SU-DHL-6 (cell line): ENCODE measurements around the gene ABCA4.

Experiments used
- H2AFZ ChIP-seq: fragments of 200-600 bp; sonication (generic); 2 replicates; pipeline ENCODE4 v1.6.1; 2014; ENCODE audit warnings: low read depth, mild to moderate bottlenecking, moderate library complexity, mixed read lengths, antibody characterized with exemption, low read length; ENCODE audit not compliant: severe bottlenecking
- H3F3A ChIP-seq: fragments of 200-600 bp; shearing (Covaris generic); 2 replicates; pipeline ENCODE4 v1.6.0; 2016; ENCODE audit warnings: antibody characterized with exemption, mild to moderate bottlenecking; ENCODE audit not compliant: insufficient read depth
- H3K27ac ChIP-seq: fragments of 200-600 bp; sonication (generic); 2 replicates; pipeline ENCODE4 v1.5.1; 2016; ENCODE audit warnings: low read depth, mild to moderate bottlenecking, low read length, moderate library complexity, mixed read lengths
- H3K27me3 ChIP-seq: fragments of 200-600 bp; sonication (generic), shearing (Covaris generic); 2 replicates; pipeline ENCODE4 v1.6.0; 2014; ENCODE audit warnings: mild to moderate bottlenecking, low read length
- H3K36me3 ChIP-seq: fragments of 200-600 bp; sonication (generic); 2 replicates; pipeline ENCODE4 v1.6.1; 2014; ENCODE audit warnings: mild to moderate bottlenecking, low read length, mixed read lengths
- H3K4me2 ChIP-seq: fragments of 300-600, 200-600 bp; shearing (Covaris generic), sonication (generic); 2 replicates; pipeline ENCODE4 v1.6.0; 2014; ENCODE audit warnings: low read length, low read depth, mild to moderate bottlenecking; ENCODE audit not compliant: poor library complexity, severe bottlenecking
- H3K4me3 ChIP-seq: fragments of 200-600 bp; sonication (generic); 2 replicates; pipeline ENCODE4 v1.5.1; 2014; ENCODE audit warnings: antibody characterized with exemption, low read length, mild to moderate bottlenecking, mixed read lengths; ENCODE audit not compliant: insufficient read depth, poor library complexity, severe bottlenecking
- H3K79me2 ChIP-seq: fragments of 200-600 bp; sonication (generic); 2 replicates; pipeline ENCODE4 v1.6.1; 2014; ENCODE audit warnings: mild to moderate bottlenecking, low read length, moderate library complexity; ENCODE audit not compliant: insufficient read depth
- H3K9ac ChIP-seq: fragments of 200-600 bp; sonication (generic); 2 replicates; pipeline ENCODE4 v1.7.0; 2014; ENCODE audit warnings: mild to moderate bottlenecking, low read length
- H3K9me2 ChIP-seq: fragments of 200-600 bp; sonication (generic); replicated peaks from 2 replicates; pipeline ENCODE4 v1.6.1; 2014; ENCODE audit warnings: low read length; ENCODE audit not compliant: insufficient read depth
- H3K9me3 ChIP-seq: fragments of 200-600 bp; sonication (generic); 2 replicates; pipeline ENCODE4 v1.6.1; 2014; ENCODE audit warnings: low read length, mixed read lengths; ENCODE audit not compliant: insufficient read depth
- H4K20me1 ChIP-seq: fragments of 200-600 bp; sonication (generic); 2 replicates; pipeline ENCODE4 v1.6.1; 2014; ENCODE audit warnings: low read depth, mild to moderate bottlenecking, antibody characterized with exemption, low read length, moderate library complexity, mixed read lengths
- EZH2phosphoT487 ChIP-seq: fragments of 200-600 bp; sonication (generic), shearing (Covaris generic); conservative IDR thresholded peaks from 2 replicates; pipeline ENCODE4 v1.6.1; 2018; ENCODE audit warnings: mild to moderate bottlenecking, antibody characterized with exemption, low read length, moderate library complexity, mixed read lengths
- TF ChIP-seq, protein P1 (sequence below): fragments of 200-600 bp; sonication (generic); IDR thresholded peaks from one replicate; pipeline ENCODE4 v1.5.1; 2017; ENCODE audit warnings: antibody characterized with exemption, mild to moderate bottlenecking, low read length, moderate library complexity; ENCODE audit not compliant: insufficient read depth, poor library complexity, severe bottlenecking

The ABCA4 gene

DNA sequence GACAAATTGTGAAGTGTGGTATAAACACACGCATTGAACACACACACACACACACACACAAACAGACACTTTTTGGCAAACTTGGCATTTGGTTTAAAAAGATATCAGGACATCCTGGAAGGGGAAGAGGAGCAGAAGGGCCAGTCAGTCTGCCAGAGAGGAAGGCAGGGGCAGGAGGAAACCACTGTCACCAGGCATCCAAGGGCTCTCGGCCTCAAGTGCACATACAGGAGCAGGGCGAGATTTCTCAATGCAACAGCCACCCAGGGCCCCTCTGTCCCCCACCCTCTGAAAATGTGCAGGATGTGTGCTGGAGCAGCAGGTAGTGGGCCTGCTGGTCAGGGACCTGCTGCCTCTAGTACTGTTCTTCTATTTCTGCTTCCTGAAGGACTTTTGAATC lies 71.2 kb downstream of the ABCA4 start:
- Histone ChIP-seq H2AFZ (no peak overlapping the region), H3K4me3 (no peak overlapping the region), H3K9me2 (no peaks in the 10 kb centered on the region), H3K9ac (no peak overlapping the region), H3K79me2 (no peaks in the 10 kb centered on the region), H3F3A (no peaks in the 10 kb centered on the region), H3K9me3 (no peaks in the 10 kb centered on the region), H3K27me3 (no peaks in the 10 kb centered on the region), H3K27ac (no peak overlapping the region), H3K36me3 (no peaks in the 10 kb centered on the region), H3K4me2 (no peak overlapping the region), H4K20me1 (no peaks in the 10 kb centered on the region)
- TF ChIP-seq, protein P1, sequence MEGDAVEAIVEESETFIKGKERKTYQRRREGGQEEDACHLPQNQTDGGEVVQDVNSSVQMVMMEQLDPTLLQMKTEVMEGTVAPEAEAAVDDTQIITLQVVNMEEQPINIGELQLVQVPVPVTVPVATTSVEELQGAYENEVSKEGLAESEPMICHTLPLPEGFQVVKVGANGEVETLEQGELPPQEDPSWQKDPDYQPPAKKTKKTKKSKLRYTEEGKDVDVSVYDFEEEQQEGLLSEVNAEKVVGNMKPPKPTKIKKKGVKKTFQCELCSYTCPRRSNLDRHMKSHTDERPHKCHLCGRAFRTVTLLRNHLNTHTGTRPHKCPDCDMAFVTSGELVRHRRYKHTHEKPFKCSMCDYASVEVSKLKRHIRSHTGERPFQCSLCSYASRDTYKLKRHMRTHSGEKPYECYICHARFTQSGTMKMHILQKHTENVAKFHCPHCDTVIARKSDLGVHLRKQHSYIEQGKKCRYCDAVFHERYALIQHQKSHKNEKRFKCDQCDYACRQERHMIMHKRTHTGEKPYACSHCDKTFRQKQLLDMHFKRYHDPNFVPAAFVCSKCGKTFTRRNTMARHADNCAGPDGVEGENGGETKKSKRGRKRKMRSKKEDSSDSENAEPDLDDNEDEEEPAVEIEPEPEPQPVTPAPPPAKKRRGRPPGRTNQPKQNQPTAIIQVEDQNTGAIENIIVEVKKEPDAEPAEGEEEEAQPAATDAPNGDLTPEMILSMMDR: no peak
- no peak for TF ChIP-seq EZH2phosphoT487

DNA sequence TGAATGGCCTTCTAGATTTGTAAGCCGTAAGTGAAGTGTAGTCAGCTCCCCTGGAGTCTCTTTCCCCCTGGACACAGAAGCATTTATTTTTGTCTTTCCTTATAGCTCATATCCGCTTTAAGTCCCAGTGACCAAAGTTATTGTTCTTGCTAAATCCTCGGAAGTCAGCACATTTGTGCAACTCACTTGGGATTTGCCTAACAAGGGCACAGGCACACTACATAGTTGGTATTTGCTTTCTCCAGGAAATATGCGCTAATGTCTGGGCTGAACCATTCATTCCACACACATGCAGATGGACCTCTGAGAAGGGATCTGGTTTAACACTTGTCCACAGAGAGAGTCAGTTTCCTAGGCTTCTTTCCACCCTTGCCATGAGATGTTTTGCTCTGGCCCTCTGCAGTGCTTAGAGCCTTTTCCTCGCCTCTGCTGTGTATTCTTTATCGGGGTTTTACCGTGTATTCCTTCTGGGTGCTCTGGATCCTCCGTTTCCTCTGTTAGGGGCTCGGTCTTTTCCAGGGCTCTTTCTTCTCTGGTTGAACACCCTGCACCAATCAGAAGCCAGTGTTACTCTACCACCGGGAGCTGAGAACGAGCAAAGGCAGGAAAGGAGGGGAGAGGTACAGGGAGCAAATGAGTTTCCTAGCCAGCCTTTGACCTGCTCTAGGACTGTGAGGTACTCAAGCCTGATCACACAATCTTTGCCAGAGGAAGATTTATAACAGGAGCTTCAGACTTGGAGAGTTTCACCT lies 72.4 kb downstream of the ABCA4 start:
- Histone ChIP-seq H3K27ac (no peak overlapping the region), H3K27me3 (no peaks in the 10 kb centered on the region), H3K9ac (no peak overlapping the region), H3K36me3 (no peaks in the 10 kb centered on the region), H3F3A (no peaks in the 10 kb centered on the region), H2AFZ (no peak overlapping the region), H3K9me2 (no peaks in the 10 kb centered on the region), H3K4me3 (no peak overlapping the region), H3K4me2 (no peak overlapping the region), H3K9me3 (no peaks in the 10 kb centered on the region), H4K20me1 (no peaks in the 10 kb centered on the region), H3K79me2 (no peaks in the 10 kb centered on the region)
- TF ChIP-seq, protein P1: no peak
- no peak for TF ChIP-seq EZH2phosphoT487

DNA sequence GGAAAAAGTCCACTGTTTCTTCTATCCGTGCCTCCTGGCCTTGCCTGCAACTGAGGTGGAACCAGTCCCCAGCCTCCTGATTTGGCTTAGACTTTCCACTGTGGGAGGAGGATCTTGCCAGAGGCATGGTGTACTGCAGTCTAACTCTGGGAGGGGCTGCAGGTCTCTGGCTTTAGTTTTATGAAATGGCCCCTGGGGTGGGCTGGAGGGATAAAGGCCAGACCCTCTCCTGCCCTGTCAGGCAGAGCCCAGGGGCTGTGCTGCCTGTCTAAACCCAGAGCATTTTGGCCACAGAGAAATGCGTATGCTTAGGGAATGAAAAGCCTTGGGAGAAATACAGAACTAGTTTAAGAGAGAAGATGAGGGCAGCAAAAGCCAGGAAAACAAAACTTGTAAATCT lies 73.0 kb downstream of the ABCA4 start:
- no peak overlapping the region for H3K9ac ChIP-seq
- H3K4me3 ChIP-seq: no peak overlapping the region
- no peaks in the 10 kb centered on the region for H4K20me1 ChIP-seq
- no peaks in the 10 kb centered on the region for H3K9me3 ChIP-seq
- no peaks in the 10 kb centered on the region for H3K79me2 ChIP-seq
- no peaks in the 10 kb centered on the region for H3F3A ChIP-seq
- H3K27ac ChIP-seq: no peak overlapping the region
- H2AFZ ChIP-seq: no peak overlapping the region
- no peak for TF ChIP-seq EZH2phosphoT487
- TF ChIP-seq, protein P1: no peak
- H3K9me2 ChIP-seq: no peaks in the 10 kb centered on the region
- no peaks in the 10 kb centered on the region for H3K36me3 ChIP-seq
- H3K4me2 ChIP-seq: no peak overlapping the region
- no peaks in the 10 kb centered on the region for H3K27me3 ChIP-seq
